MM.1S (cell line): ENCODE measurements around the gene HSP90AA1.

Experiments
- EZH2phosphoT487 ChIP-seq: fragments of 300-600 bp; sonication (generic); IDR thresholded peaks from 2 replicates; pipeline ENCODE4 v1.6.1; 2018; ENCODE audit warnings: antibody characterized with exemption, low read length
- TF ChIP-seq, protein P1 (sequence below): fragments of 300-600 bp; sonication (generic); IDR thresholded peaks from 2 replicates; pipeline ENCODE4 v1.5.1; 2016; ENCODE audit warnings: antibody characterized with exemption, low read length, mixed read lengths

DNA sequence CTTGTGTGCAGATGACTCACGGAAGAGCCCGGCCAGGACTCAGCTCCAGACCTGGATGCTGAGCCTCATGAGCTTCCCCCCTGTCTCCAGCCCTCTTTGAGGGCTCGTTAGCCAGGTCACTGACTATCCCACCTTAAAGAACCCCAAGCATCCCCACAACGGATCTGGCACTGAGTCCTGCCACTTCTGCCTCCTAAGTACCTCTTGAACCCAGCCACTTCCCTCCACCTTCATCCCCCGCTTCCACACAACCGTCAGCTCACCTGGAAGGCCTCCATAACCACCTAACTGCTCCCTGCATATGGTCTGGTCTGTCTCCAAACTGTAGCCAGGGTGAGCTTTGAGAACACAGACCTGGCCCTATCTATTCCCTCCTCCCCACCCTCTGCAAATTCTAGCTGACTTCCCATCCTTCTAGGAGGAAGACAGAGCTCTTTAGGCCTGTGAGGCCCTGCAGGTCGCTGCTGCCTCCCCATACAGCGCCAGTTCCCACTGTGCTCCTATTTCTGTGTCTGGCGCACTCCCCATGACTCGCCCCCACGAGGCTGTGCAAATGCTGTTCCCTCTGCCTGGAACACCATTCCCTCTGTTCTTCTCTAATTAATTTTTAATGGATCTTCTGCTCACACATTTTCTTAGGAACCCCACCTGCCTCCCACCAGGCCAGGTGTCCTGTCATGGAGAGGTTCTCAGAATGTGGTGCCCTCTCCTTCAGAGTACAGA, 2.9 kb upstream of the HSP90AA1 start:
- TF ChIP-seq, protein P1, sequence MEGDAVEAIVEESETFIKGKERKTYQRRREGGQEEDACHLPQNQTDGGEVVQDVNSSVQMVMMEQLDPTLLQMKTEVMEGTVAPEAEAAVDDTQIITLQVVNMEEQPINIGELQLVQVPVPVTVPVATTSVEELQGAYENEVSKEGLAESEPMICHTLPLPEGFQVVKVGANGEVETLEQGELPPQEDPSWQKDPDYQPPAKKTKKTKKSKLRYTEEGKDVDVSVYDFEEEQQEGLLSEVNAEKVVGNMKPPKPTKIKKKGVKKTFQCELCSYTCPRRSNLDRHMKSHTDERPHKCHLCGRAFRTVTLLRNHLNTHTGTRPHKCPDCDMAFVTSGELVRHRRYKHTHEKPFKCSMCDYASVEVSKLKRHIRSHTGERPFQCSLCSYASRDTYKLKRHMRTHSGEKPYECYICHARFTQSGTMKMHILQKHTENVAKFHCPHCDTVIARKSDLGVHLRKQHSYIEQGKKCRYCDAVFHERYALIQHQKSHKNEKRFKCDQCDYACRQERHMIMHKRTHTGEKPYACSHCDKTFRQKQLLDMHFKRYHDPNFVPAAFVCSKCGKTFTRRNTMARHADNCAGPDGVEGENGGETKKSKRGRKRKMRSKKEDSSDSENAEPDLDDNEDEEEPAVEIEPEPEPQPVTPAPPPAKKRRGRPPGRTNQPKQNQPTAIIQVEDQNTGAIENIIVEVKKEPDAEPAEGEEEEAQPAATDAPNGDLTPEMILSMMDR = no peak
- TF ChIP-seq EZH2phosphoT487 = no peak
